Activated T-helper 1 cell treated with anti-CD3 and anti-CD28 coated beads, Interleukin-12 subunit alpha, Interleukin-12 subunit beta, Interleukin-2, Interleukin-4 antibody, amounts not matched to agents 30 ng/mL and 10 ng/mL and 1 ng/mL, durations not matched to agents 14 hours and 24 hours and 36 hours (primary cell): ENCODE measurements around the gene RARA. TPM values are rescaled to one million over a fixed set of nuclear protein-coding genes. Genes with fewer than 3 reads are reported as not detected.

Experiments used
- DNase-seq: peaks from one replicate; pipeline ENCODE4 v3.0.0; 2021; ENCODE audit warnings: low spot score
- H3K27ac Mint-ChIP-seq: one replicate; pipeline ENCODE4 v1.8.0; 2021; ENCODE audit warnings: mild to moderate bottlenecking, mixed read lengths
- H3K27me3 Mint-ChIP-seq: one replicate; pipeline ENCODE4 v1.8.0; 2022; ENCODE audit warnings: mild to moderate bottlenecking, moderate library complexity, mixed read lengths; ENCODE audit not compliant: insufficient read depth
- H3K36me3 Mint-ChIP-seq: one replicate; pipeline ENCODE4 v1.8.0; 2021; ENCODE audit warnings: low read depth, mixed read lengths
- H3K4me1 Mint-ChIP-seq: one replicate; pipeline ENCODE4 v1.8.0; 2021; ENCODE audit warnings: low read depth, mixed read lengths
- H3K4me3 Mint-ChIP-seq: one replicate; pipeline ENCODE4 v1.8.0; 2021; ENCODE audit warnings: mild to moderate bottlenecking, moderate library complexity, mixed read lengths
- H3K9me3 Mint-ChIP-seq: one replicate; pipeline ENCODE4 v1.8.0; 2021; ENCODE audit warnings: mixed read lengths
- intact Hi-C: fragments of 100-400 bp; cut with micrococcal nuclease; formaldehyde crosslinking; loops from one replicate; pipeline ENCODE4 v1.15.1; 2024
- total RNA-seq: library from RNA; stranded (reverse); gene quantifications from 2 replicates; pipeline ENCODE4 v1.2.3, GENCODE V29; 2022

RARA gene
- total RNA-seq, 1 donor from 2014 or later = 19.9 TPM

DNA sequence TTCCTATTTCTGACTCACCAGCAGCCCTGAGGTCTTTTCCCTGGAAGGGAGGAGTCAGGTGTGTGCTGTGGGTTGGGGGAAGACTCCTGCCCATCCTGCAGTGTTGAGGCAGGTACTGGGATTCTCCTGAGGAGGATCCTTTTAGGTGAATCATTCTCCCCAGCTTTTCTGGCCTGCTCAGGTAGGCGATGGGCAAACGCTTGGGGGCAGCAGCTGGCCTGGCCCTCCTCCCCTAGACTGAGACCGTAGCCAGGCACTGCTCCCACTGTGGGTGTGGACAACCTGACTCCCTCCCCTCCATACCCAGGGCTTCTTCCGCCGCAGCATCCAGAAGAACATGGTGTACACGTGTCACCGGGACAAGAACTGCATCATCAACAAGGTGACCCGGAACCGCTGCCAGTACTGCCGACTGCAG lies 40.5 kb downstream of the RARA start:
- peaks cover 26% of the 10 kb centered on the region for H3K4me1 Mint-ChIP-seq
- intact Hi-C loops = no loop called here
- H3K9me3 Mint-ChIP-seq = no peaks in the 10 kb centered on the region
- DNase-seq = no peak
- H3K4me3 Mint-ChIP-seq = no peak overlapping the region
- peaks cover 19% of the 10 kb centered on the region for H3K36me3 Mint-ChIP-seq
- H3K27me3 Mint-ChIP-seq = no peaks in the 10 kb centered on the region
- peak overlapping the region; percentile 27 for H3K27ac Mint-ChIP-seq

DNA sequence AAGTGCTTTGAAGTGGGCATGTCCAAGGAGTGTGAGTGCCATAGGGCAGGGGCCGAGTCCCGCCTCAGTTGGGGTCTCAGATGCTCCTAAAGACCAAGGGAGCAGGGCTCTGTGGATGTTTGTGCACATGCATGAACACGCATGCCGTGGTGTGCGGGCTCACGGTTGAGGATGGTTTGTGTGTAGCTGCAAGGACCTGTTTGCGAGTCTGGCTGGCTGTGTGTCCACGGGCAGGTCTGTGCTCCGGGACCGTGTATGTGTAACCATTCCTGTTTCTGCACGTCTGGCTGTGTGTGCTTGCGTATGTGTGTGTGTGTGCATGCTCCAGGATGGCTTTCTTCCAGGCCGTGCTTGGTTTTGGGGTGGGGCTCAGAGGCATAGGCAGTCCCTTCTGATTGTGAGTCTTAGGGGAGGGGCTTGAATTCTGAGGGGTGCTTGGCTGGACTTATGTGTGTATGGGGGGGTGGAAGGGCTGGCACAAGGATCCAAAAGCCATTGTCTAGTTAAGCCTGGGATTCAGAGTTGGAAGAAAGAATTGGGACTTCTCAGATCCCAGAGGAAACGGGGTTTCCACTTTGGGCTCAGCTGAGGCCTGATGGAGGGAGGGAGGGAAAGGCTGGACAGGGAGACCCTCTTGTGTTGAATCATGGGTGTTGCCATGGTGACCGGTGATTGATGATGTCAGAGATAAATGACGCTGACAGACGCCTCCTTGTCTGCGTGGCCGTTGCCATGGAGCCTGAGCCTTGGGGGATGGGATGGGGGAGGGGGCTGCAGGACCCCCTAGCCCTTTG lies 41.1 kb downstream of the RARA start:
- Mint-ChIP-seq H3K9me3 (no peaks in the 10 kb centered on the region), H3K27ac (no peak overlapping the region), H3K36me3 (peaks cover 19% of the 10 kb centered on the region), H3K4me3 (no peak overlapping the region), H3K27me3 (no peaks in the 10 kb centered on the region), H3K4me1 (peaks cover 21% of the 10 kb centered on the region)
- intact Hi-C loops = no loop called here
- no peak for DNase-seq

DNA sequence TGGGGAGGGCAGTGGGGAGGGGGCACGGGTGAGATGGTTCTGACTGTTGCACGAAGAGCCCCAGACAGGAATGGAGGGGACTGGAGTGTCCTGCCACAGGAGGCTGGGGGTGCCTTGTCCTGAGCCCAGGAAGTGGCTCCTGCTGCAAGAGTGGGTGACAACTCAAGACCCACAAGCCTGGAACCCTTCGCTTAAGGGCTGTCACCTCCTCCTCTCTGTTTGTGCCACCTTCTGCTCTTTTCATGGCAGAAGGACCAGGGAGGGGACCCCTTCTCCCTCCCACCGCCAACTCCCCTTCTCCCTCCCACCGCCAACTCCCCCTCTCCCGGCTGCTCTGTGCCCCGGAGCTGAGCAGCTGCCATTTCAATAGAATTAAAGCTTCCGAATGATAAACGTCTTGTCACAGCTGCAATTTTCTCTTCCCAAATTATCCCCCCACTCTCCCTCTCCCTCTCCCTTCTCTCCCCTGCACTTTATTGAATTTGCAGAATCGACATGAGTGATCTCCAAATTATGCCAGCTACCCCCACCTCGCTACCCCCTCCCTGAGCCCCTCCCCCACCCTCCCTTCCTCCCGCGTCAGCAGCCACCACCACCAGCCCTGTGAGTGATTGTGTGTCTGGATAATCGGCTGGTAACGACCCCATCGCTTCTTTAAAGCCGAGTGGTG lies 41.8 kb downstream of the RARA start:
- intact Hi-C loops = no loop called here
- peaks cover 20% of the 10 kb centered on the region for H3K4me1 Mint-ChIP-seq

DNA sequence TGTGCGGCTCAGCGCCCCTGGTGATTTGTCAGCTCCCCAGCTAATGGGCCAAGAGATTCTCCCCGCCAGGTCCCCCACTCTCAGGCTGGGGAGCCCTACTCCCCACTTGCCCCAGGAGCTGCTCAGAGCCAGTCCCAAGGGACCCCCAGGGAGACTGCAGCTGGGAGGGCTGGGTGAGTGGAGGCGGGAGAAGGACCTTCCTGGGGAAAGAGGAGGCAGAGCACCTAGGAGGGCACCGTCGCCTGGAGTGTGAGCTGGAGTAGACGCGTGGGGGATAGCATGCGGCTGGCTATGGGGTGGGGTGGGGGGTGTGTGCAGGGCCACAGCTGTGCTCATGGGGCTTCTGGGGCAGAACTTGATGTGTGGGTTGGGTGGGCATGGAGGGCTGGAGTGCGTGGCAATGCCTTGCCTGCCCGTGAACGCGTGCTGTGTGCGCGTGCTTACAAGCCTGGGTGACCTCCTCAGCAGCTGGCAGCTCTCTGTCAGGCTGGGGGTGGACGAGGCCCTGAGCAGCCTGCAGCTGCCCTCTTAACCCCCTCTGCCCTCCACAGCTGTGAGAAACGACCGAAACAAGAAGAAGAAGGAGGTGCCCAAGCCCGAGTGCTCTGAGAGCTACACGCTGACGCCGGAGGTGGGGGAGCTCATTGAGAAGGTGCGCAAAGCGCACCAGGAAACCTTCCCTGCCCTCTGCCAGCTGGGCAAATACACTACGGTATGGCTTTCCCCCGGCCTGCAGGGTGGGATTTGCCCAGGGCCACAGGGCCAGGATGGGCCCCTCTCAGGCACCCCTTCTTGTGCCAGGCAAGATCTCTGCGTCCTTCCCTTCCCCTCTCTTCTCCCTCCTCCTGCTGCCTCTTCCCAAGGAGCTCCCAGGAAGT lies 42.6 kb downstream of the RARA start:
- H3K27me3 Mint-ChIP-seq = no peaks in the 10 kb centered on the region
- no peak overlapping the region for H3K4me3 Mint-ChIP-seq
- no peak for DNase-seq
- intact Hi-C loops = no loop called here
- peaks cover 15% of the 10 kb centered on the region for H3K4me1 Mint-ChIP-seq
- no peak overlapping the region for H3K27ac Mint-ChIP-seq
- H3K9me3 Mint-ChIP-seq = no peaks in the 10 kb centered on the region
- H3K36me3 Mint-ChIP-seq = peaks cover 24% of the 10 kb centered on the region

More for the DNA sequence above, 41.8 kb downstream of the RARA start:
- Mint-ChIP-seq H3K27me3 (no peaks in the 10 kb centered on the region), H3K27ac (no peak overlapping the region), H3K4me3 (no peak overlapping the region), H3K9me3 (no peaks in the 10 kb centered on the region), H3K36me3 (peaks cover 24% of the 10 kb centered on the region)
- no peak for DNase-seq

GRCh38 chr17:40352237-40352778 lies 43.3 kb downstream of the RARA start:
- no peaks in the 10 kb centered on the region for H3K9me3 Mint-ChIP-seq
- DNase-seq = no peak
- no peak overlapping the region for H3K4me3 Mint-ChIP-seq
- peaks cover 24% of the 10 kb centered on the region for H3K36me3 Mint-ChIP-seq
- intact Hi-C loops = no loop called here
- H3K4me1 Mint-ChIP-seq = peaks cover 15% of the 10 kb centered on the region
- peak overlapping the region; percentile 31 for H3K27ac Mint-ChIP-seq
- no peaks in the 10 kb centered on the region for H3K27me3 Mint-ChIP-seq

GRCh38 chr17:40352779-40353394 lies 43.9 kb downstream of the RARA start:
- Mint-ChIP-seq H3K4me3 (no peak overlapping the region), H3K27me3 (no peaks in the 10 kb centered on the region), H3K27ac (no peak overlapping the region), H3K9me3 (no peaks in the 10 kb centered on the region), H3K4me1 (peaks cover 15% of the 10 kb centered on the region), H3K36me3 (peaks cover 24% of the 10 kb centered on the region)
- intact Hi-C loops = no loop called here
- DNase-seq = no peak

GRCh38 chr17:40354221-40355122 lies 45.5 kb downstream of the RARA start:
- Mint-ChIP-seq H3K27ac (no peak overlapping the region), H3K36me3 (peaks cover 17% of the 10 kb centered on the region), H3K27me3 (no peaks in the 10 kb centered on the region), H3K4me1 (peaks cover 23% of the 10 kb centered on the region), H3K9me3 (no peaks in the 10 kb centered on the region), H3K4me3 (no peak overlapping the region)
- intact Hi-C loops = loop anchor here (1.0 to 5.0 kb wide), 4 partner anchors 37 to 268 kb away; no protein-coding TSS in a partner anchor
- no peak for DNase-seq

DNA sequence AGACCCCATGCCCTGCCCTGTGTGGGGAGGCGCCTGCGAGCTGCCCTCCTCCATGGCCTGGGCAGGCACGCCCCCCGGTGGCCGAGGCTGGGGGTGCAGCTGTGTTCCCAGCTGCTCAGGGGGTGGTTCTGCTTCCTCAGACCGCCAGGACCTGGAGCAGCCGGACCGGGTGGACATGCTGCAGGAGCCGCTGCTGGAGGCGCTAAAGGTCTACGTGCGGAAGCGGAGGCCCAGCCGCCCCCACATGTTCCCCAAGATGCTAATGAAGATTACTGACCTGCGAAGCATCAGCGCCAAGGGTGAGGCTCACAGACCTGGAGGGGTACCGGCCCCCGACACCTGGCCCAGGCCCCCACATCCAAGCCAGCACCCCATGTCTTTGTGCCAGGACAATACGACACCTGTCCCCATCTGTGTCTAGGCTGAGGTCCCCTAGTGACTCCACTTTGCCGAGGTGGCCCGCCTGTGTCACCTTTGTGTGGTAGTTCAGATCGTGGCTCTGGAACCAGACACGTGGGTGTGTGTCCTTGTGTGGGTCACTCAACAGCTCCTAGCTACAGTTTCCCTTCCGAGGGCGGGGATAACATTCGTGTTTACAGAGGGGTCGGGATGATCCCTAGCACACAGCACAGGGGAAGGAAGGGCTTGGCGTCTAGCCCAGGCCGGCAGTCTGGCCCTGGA lies 46.3 kb downstream of the RARA start:
- H3K27ac Mint-ChIP-seq = no peak overlapping the region

GRCh38 chr17:40355804-40356758 lies 47.1 kb downstream of the RARA start:
- Mint-ChIP-seq H3K27ac (no peak overlapping the region), H3K9me3 (no peaks in the 10 kb centered on the region), H3K27me3 (no peaks in the 10 kb centered on the region), H3K4me3 (no peak overlapping the region), H3K4me1 (peaks cover 18% of the 10 kb centered on the region), H3K36me3 (peaks cover 15% of the 10 kb centered on the region)
- DNase-seq = no peak
- intact Hi-C loops = loop anchor here (1.0 to 5.0 kb wide), 4 partner anchors 39 to 266 kb away; no protein-coding TSS in a partner anchor

More for the DNA sequence above, 46.3 kb downstream of the RARA start:
- H3K4me1 Mint-ChIP-seq = peaks cover 20% of the 10 kb centered on the region
- peaks cover 15% of the 10 kb centered on the region for H3K36me3 Mint-ChIP-seq
- no peaks in the 10 kb centered on the region for H3K9me3 Mint-ChIP-seq
- DNase-seq = peak; percentile 71
- intact Hi-C loops = loop anchor here (1.0 to 5.0 kb wide), 4 partner anchors 38 to 267 kb away; no protein-coding TSS in a partner anchor
- H3K27me3 Mint-ChIP-seq = no peaks in the 10 kb centered on the region
- H3K4me3 Mint-ChIP-seq = no peak overlapping the region
